OCI-LY7 (cell line): ENCODE results near the gene ATP6V1B1. TPM values are rescaled to one million over a fixed set of nuclear protein-coding genes. Genes with fewer than 3 reads are reported as not detected.

Source experiments
- BruUV-seq: library from RNA; stranded (reverse); fragments of 400-500 nt; replicated peaks from 2 replicates; lab custom pipeline; 2021; lab: Mats Ljungman, UMichigan
- CTCF ChIA-PET: fragments of 300-600 bp; sonication (Branson Sonifier 250); formaldehyde crosslinking; loops from one replicate; lab custom pipeline; 2022; ENCODE audit warnings: antibody characterized with exemption; ENCODE audit not compliant: unreplicated experiment; lab: Charles Lee
- POLR2A ChIA-PET: fragments of 300-600 bp; sonication (Branson Sonifier 250); formaldehyde crosslinking; loops from one replicate; lab custom pipeline; 2022; ENCODE audit warnings: antibody characterized with exemption; lab: Charles Lee
- DNase-seq: peaks from one replicate; pipeline ENCODE4 v3.0.0-alpha.2; 2015; ENCODE audit warnings: low spot score
- H2AFZ ChIP-seq: fragments of 200-600 bp; sonication (generic), shearing (Covaris generic); 2 replicates; pipeline ENCODE4 v1.6.1; 2014; ENCODE audit warnings: mild to moderate bottlenecking, antibody characterized with exemption, low read length, moderate library complexity
- H3K27ac ChIP-seq: fragments of 200-600 bp; sonication (generic); 2 replicates; pipeline ENCODE4 v1.5.1; 2014; ENCODE audit warnings: mixed run types, low read depth, mild to moderate bottlenecking, moderate library complexity, low read length, inconsistent platforms; ENCODE audit not compliant: poor library complexity, severe bottlenecking
- H3K36me3 ChIP-seq: fragments of 200-600 bp; sonication (generic); 2 replicates; pipeline ENCODE4 v1.6.1; 2014; ENCODE audit warnings: mild to moderate bottlenecking, antibody characterized with exemption, low read length, moderate library complexity, mixed read lengths; ENCODE audit not compliant: insufficient read depth
- H3K4me1 ChIP-seq: fragments of 200-600 bp; sonication (generic); 2 replicates; pipeline ENCODE4 v1.5.1; 2014; ENCODE audit warnings: mild to moderate bottlenecking, low read length; ENCODE audit not compliant: insufficient read depth, poor library complexity, severe bottlenecking
- H3K4me2 ChIP-seq: fragments of 200-600 bp; sonication (generic); 2 replicates; pipeline ENCODE4 v1.6.1; 2014; ENCODE audit warnings: mild to moderate bottlenecking, low read length
- H3K4me3 ChIP-seq: fragments of 200-600 bp; sonication (generic); 2 replicates; pipeline ENCODE4 v1.5.1; 2014; ENCODE audit warnings: mild to moderate bottlenecking, low read depth, low read length; ENCODE audit not compliant: poor library complexity, severe bottlenecking
- H3K79me2 ChIP-seq: fragments of 200-600 bp; sonication (generic); 2 replicates; pipeline ENCODE4 v1.6.1; 2016; ENCODE audit warnings: low read depth, mild to moderate bottlenecking, low read length, moderate library complexity, mixed read lengths; ENCODE audit not compliant: insufficient read depth
- H3K9me2 ChIP-seq: fragments of 200-600 bp; sonication (generic); 2 replicates; pipeline ENCODE4 v1.6.1; 2016; ENCODE audit warnings: mild to moderate bottlenecking, low read length, mixed read lengths; ENCODE audit not compliant: insufficient read depth
- H3K9me3 ChIP-seq: fragments of 200-600 bp; sonication (generic); 2 replicates; pipeline ENCODE4 v1.6.1; 2014; ENCODE audit warnings: mild to moderate bottlenecking, mixed run types, low read length, mixed read lengths
- H4K20me1 ChIP-seq: fragments of 200-600 bp; sonication (generic); 2 replicates; pipeline ENCODE4 v1.6.1; 2014; ENCODE audit warnings: mild to moderate bottlenecking, antibody characterized with exemption, low read length, moderate library complexity, mixed read lengths; ENCODE audit not compliant: insufficient read depth
- EZH2phosphoT487 ChIP-seq: fragments of 200-600 bp; sonication (generic); IDR thresholded peaks from 2 replicates; pipeline ENCODE4 v1.6.1; 2018; ENCODE audit warnings: low read depth, borderline replicate concordance, mild to moderate bottlenecking, mixed run types, antibody characterized with exemption, low read length, moderate library complexity, mixed read lengths
- intact Hi-C: fragments of 100-400 bp; cut with micrococcal nuclease; formaldehyde crosslinking; loops from one replicate; pipeline ENCODE4 v1.10.0; 2022; ENCODE audit not compliant: unreplicated experiment
- total RNA-seq, 2 experiments: library from RNA; depleted of rRNA in 1 of 2; stranded (reverse); fragments of >200 nt in 1 of 2; shearing (Covaris generic) in 1 of 2; gene quantifications; 2 replicates each; pipeline ENCODE4 v1.2.3, GENCODE V29; 2014 to 2022
- TF ChIP-seq, protein P1 (sequence below): fragments of 200-600 bp; sonication (generic); conservative IDR thresholded peaks from 2 replicates; pipeline ENCODE4 v1.5.1; 2014; ENCODE audit warnings: mild to moderate bottlenecking, antibody characterized with exemption, low read length, moderate library complexity, mixed read lengths

Gene ATP6V1B1
- total RNA-seq, 2 experiments from 2014 or later: not detected

DNA sequence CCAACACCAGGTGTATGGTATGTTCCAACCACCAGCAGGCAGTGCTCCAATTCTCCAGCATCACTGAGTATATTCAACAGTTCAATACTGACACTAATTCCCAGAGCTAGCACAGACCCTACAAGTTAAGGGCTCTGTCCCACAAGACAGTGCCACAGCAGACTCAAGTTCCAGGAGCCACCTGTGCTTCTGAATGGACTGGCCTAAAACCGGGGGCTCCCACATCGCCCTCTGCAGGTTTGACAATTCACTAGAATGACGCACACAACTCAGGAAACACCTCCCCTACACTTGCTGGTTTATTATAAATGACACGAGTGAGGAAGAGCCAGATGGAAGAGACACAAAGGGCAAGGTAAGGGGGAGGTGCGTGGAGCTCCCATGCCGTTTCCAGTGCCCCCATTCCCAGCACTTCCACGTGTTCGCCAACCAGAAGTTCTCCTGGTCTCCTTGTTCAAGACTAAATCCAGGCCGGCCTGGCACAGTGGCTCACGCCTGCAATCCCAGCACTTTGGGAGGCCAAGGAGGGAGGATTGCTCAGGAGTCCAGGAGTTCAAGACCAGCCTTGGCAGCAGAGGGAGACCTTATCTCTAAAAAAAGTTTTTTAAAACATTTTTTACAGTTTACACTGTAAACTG, 12.2 kb upstream of the ATP6V1B1 start:
- Histone ChIP-seq H3K9me3 (no peaks in the 10 kb centered on the region), H2AFZ (no peak overlapping the region), H3K4me3 (no peak overlapping the region), H3K4me2 (no peak overlapping the region), H3K9me2 (no peaks in the 10 kb centered on the region), H3K79me2 (no peaks in the 10 kb centered on the region), H3K27ac (no peak overlapping the region), H3K36me3 (no peaks in the 10 kb centered on the region), H3K4me1 (no peaks in the 10 kb centered on the region), H4K20me1 (no peaks in the 10 kb centered on the region)
- POLR2A ChIA-PET: interaction anchor here (0.6 kb wide), 1 partner anchor 566 kb away, joined by 3 read pairs; no protein-coding TSS in a partner anchor
- BruUV-seq: no TSS peak
- peak; percentile 28 for DNase-seq
- CTCF ChIA-PET: no interaction called here
- intact Hi-C loops: no loop called here
- TF ChIP-seq, protein P1, sequence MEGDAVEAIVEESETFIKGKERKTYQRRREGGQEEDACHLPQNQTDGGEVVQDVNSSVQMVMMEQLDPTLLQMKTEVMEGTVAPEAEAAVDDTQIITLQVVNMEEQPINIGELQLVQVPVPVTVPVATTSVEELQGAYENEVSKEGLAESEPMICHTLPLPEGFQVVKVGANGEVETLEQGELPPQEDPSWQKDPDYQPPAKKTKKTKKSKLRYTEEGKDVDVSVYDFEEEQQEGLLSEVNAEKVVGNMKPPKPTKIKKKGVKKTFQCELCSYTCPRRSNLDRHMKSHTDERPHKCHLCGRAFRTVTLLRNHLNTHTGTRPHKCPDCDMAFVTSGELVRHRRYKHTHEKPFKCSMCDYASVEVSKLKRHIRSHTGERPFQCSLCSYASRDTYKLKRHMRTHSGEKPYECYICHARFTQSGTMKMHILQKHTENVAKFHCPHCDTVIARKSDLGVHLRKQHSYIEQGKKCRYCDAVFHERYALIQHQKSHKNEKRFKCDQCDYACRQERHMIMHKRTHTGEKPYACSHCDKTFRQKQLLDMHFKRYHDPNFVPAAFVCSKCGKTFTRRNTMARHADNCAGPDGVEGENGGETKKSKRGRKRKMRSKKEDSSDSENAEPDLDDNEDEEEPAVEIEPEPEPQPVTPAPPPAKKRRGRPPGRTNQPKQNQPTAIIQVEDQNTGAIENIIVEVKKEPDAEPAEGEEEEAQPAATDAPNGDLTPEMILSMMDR: peak; percentile 59
- no peak for TF ChIP-seq EZH2phosphoT487

DNA sequence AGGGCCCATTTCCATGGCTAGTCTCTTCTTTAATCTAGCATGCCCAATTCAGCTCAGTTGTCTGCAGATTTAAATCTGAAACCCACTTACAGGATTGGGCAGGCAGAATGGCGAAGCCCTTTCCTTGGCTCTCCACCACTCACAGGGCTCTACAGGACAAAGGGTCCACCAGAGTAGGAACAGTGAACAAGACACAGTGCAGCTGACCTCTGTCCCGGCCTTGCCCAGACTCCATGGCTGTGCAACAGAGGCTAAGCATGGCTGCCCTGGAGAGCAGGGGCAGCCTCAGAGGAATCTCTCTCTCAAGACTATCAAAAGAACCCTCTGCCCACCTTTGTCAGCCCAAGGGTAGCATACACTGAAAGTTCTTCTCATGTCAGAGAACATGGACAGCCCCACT, 9.7 kb upstream of the ATP6V1B1 start:
- TF ChIP-seq, protein P1: no peak
- no peak for TF ChIP-seq EZH2phosphoT487
- no peak for DNase-seq
- ChIA-PET CTCF (no interaction called here), POLR2A (interaction anchor here (1.2 kb wide), 1 partner anchor 55 kb away, joined by 3 read pairs; no protein-coding TSS in a partner anchor)
- intact Hi-C loops: no loop called here
- Histone ChIP-seq H3K9me2 (no peaks in the 10 kb centered on the region), H4K20me1 (no peaks in the 10 kb centered on the region), H3K36me3 (no peaks in the 10 kb centered on the region), H3K27ac (no peak overlapping the region), H3K4me1 (peaks cover 5% of the 10 kb centered on the region), H3K79me2 (no peaks in the 10 kb centered on the region), H3K9me3 (no peaks in the 10 kb centered on the region), H3K4me3 (no peak overlapping the region), H3K4me2 (no peak overlapping the region), H2AFZ (no peak overlapping the region)
- BruUV-seq: no TSS peak

GRCh38 chr2:70927138-70927537, 8.6 kb upstream of the ATP6V1B1 start:
- CTCF ChIA-PET: no interaction called here
- Histone ChIP-seq H3K4me2 (no peak overlapping the region), H3K4me1 (peaks cover 7% of the 10 kb centered on the region), H3K9me3 (no peaks in the 10 kb centered on the region), H3K9me2 (no peaks in the 10 kb centered on the region), H4K20me1 (no peaks in the 10 kb centered on the region), H2AFZ (no peak overlapping the region), H3K4me3 (no peak overlapping the region), H3K36me3 (no peaks in the 10 kb centered on the region), H3K27ac (no peak overlapping the region), H3K79me2 (no peaks in the 10 kb centered on the region)
- no TSS peak for BruUV-seq
- no peak for TF ChIP-seq EZH2phosphoT487
- TF ChIP-seq, protein P1: no peak
- POLR2A ChIA-PET: no interaction called here
- intact Hi-C loops: no loop called here
- DNase-seq: no peak
